ES-I3 (cell line): ENCODE results near the gene SECISBP2L.

Source experiments
- H3K36me3 ChIP-seq: 2 replicates; pipeline ENCODE4 v1.6.1; 2013; ENCODE audit warnings: mild to moderate bottlenecking, low read length, control low read depth, moderate library complexity; ENCODE audit not compliant: insufficient read depth
- H3K4me1 ChIP-seq: 2 replicates; pipeline ENCODE4 v1.6.1; 2013; ENCODE audit warnings: mild to moderate bottlenecking, control low read depth, low read length; ENCODE audit not compliant: insufficient read depth
- H3K9ac ChIP-seq: 2 replicates; pipeline ENCODE4 v1.6.1; 2013; ENCODE audit warnings: low read depth, mild to moderate bottlenecking, low read length, moderate library complexity
- H3K9me3 ChIP-seq: 2 replicates; pipeline ENCODE4 v1.6.1; 2013; ENCODE audit warnings: mild to moderate bottlenecking, low read length, moderate library complexity; ENCODE audit not compliant: control insufficient read depth, insufficient read depth

SECISBP2L gene

GRCh38 chr15:48954538-48954937 is 91.7 kb downstream of the SECISBP2L start:
- H3K9me3 ChIP-seq = no peaks in the 10 kb centered on the region
- no peak overlapping the region for H3K9ac ChIP-seq
- no peaks in the 10 kb centered on the region for H3K36me3 ChIP-seq
- peaks cover 8% of the 10 kb centered on the region; the same call in 1 of the 2 replicates for H3K4me1 ChIP-seq

- Histone ChIP-seq H3K9me3 (no peaks in the 10 kb centered on the region), H3K9ac (no peak overlapping the region), H3K36me3 (no peaks in the 10 kb centered on the region), H3K4me1 (no peaks in the 10 kb centered on the region)
These were observed 99.4 kb downstream of the SECISBP2L start for GRCh38 chr15:48946840-48947187.

DNA sequence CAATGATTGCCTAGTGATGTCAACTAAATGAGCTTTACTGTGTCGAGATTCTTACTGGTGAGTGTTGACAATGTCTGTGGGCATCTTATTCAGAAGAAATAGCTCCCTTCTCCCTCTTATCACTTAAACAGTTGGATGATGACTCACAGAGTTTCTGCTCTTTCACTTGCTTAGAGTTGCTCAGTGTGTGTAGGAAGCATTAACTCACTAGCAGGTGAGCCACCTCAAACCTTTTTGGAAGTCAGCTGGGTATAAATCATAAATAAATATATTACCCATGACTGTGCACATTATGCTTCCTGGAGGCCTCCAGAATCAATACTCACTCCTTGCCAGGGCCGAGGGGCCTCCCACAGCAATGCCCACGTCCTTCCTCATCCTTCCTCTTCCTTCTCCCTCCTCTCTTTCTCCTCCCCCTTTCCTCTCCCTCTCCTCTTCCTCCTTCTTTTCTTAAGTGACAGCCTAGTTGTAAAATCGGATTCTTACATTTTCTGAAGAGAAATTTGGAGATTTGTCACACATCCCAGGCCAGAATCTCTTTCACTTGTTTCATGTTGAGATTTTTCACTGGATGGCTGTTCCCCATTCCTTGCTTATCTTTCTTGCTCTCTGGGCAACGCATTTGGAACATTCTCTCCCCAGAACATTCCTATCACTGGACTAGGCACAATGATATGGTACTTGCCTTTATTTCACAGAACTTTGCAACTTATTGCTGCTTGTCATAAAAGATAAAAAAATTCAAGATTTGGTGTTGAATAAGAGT is 100.0 kb downstream of the SECISBP2L start:
- Histone ChIP-seq H3K9me3 (no peaks in the 10 kb centered on the region), H3K4me1 (no peaks in the 10 kb centered on the region), H3K9ac (no peak overlapping the region), H3K36me3 (no peaks in the 10 kb centered on the region)

DNA sequence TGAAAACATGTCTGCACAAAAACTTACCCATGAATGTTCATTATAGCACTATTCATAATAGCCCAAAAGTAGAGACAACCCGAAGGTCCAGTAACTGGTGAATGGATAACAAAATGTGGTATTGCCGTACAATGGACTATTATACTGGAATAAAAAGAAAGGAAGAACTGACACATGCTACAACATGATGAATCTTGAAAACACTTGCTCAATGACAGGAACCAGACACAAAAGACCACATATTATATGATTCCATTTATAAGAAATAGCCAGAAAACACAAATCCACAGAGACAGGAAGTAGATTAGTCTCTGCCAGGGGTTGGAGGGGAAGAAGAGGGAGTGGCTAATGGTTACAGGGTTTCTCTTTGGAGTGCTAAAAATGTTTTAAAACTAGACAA is 100.9 kb downstream of the SECISBP2L start:
- no peaks in the 10 kb centered on the region for H3K9me3 ChIP-seq
- no peaks in the 10 kb centered on the region for H3K36me3 ChIP-seq
- H3K4me1 ChIP-seq = no peaks in the 10 kb centered on the region
- no peak overlapping the region for H3K9ac ChIP-seq

GRCh38 chr15:48941904-48942303 is 104.3 kb downstream of the SECISBP2L start:
- Histone ChIP-seq H3K4me1 (no peaks in the 10 kb centered on the region), H3K36me3 (no peaks in the 10 kb centered on the region), H3K9ac (no peak overlapping the region), H3K9me3 (no peaks in the 10 kb centered on the region)

GRCh38 chr15:48940508-48940907 is 105.7 kb downstream of the SECISBP2L start:
- no peak overlapping the region for H3K9ac ChIP-seq
- no peaks in the 10 kb centered on the region for H3K36me3 ChIP-seq
- H3K9me3 ChIP-seq = no peaks in the 10 kb centered on the region
- no peaks in the 10 kb centered on the region for H3K4me1 ChIP-seq

DNA sequence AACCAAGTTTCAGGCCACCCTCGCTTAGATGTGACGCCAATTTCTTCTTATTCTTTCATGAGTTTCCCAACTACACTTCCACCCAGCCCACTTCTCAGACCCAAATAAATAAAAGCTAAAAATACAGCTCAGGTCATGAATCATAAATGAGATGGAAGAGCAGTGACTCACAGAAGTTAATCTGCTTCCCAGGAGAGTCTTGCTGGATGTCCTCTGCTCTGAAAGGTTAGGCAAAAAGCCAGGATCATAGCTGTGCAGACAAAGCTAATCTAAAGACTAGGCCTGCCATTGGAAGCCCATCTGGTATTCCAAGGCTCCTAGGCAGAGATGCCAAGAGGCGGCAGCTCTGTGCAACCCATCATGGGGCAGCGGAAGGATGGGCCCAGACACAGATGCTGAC is 106.6 kb downstream of the SECISBP2L start:
- H3K36me3 ChIP-seq = no peaks in the 10 kb centered on the region
- H3K9ac ChIP-seq = no peak overlapping the region
- H3K4me1 ChIP-seq = no peaks in the 10 kb centered on the region
- H3K9me3 ChIP-seq = no peaks in the 10 kb centered on the region
